Stimulated activated CD4-positive, alpha-beta T cell treated with anti-CD3 and anti-CD28 coated beads, Interleukin-4, amount 100 ng/mL, for 24 hours (primary cell): Measurements from ENCODE around the gene TMPRSS6.
A peak's percentile ranks its signal among the peaks of the same experiment; 100 is the strongest.

Source experiments
- DNase-seq: peaks from one replicate; pipeline ENCODE4 v3.0.0-alpha.2; 2020

The TMPRSS6 gene

DNA sequence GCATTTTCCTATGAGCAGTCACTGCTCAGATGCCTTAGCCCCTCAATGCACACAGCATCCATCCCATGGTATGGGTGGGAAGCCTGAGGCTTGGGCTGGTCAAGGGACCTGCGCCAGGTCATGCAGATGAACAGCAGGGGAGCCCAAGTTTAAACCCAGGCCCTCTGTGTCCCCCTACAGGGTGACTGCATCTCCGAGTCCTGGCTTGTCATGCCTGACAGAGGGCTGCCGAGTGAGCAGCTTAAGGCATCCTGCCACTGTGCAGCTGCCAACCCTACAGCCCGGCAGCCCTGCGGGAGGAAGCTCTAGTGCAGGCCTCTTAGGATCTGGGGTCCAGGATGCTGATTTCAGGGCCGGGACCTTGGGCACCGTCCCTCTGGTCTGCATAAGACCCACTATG, 30.2 kb upstream of the TMPRSS6 start:
- DNase-seq = no peak

DNA sequence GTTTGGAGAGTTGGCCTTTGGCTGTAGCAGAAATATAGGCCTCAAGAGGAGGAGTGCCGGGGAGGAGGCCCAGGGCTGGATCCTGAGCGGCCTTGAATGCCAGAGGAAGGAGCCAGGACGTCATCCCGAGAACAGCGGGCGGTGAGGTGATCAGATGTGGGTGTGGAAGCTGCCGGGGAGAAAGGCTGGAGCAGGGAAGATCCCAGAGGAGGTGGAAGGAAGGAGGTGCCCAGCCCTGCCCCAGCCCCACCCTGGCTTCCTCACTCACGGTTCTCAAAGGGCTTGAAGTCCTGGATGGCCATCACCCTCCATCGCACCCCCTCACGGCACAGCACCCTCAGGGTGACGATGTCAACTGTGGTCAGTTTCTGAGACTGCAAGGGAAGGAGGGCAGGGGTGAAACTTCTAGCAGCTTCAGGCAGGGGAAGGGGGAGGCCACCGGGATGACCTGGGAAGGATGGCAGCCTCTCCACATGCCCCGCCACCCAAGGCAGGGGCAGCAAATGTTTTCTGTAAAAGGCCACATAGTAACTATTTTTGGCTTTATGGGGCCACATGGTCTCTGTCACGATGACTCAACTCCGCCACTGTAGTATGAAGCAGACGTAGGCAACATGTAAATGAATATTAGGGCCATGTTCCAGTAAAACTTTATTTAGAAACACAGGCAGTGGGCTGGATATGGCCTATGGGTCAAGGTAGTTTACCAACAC, 29.5 kb upstream of the TMPRSS6 start:
- no peak for DNase-seq

DNA sequence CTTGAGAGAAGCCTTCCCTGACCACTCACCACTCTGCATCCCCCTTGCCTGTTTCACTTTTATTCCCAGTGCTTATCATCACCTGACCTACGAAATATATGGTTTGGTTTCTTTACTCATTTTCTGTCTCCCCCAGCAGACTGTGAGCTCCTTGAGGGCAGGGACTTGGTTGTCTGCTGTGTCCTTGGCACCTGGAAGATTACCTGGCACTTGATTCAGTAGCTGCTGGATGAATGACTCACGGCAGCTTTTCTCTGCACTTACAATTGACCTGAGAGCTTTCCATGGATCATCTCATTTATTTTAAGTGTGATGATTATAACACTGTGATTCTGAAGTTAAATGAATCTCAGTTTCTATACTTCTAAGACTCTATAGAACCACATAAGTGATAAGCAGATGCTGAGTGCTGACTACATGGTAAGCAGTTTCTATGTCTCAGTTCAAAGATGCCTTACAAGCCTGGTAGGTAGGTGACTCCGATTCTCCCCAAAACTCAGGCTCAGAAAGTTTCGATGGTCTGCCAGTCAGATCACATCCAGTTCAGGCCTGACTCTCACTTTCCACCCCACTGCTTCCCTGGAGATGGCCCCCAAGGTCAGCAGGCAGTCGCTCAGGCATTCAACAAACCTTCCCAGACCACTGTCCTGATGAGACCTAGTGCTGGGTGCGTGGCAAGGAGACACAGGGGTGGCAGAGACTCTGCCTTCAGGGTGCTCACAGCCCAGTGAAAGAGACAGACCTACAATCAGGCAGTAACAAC, 28.6 kb upstream of the TMPRSS6 start:
- peak; percentile 58 for DNase-seq

DNA sequence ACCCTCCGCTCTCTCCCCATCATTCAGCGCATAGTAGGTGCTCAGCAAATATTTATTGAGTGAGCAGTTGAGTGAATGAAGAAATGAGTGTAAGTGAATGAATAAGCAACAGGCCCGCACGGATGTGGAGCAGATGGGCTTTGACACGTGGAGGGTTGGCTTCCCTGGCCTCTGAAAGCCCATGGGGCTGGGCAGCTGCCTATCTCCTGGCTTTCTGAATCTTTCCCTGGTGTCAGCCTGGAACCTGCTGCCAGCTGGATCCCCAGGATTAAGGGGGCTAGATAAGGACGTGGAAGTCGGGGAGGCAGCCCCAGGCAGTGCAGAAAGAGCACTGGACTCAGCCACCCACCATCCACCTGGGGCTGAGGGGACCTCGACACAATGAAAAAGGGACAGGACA, 27.6 kb upstream of the TMPRSS6 start:
- DNase-seq = no peak

DNA sequence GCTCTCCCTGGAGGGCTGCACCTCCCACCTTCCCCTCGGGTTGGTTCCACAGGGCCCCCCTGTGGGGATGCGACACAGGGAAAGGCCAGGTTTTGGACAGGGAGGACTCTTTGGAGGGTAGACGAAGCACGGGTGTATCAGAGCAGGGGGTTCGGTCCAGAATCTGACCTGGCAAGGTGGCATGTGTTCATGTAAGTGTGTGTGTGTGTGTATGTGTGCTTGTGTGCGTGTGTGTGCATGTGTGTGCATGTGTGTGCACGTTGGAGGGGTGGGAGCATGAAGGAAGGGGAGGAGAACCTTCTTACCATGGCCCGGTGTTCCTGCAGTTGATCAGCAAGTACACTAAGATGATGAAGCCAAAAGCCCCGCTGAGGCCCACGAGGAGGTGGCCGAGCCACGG, 25.5 kb upstream of the TMPRSS6 start:
- no peak for DNase-seq

DNA sequence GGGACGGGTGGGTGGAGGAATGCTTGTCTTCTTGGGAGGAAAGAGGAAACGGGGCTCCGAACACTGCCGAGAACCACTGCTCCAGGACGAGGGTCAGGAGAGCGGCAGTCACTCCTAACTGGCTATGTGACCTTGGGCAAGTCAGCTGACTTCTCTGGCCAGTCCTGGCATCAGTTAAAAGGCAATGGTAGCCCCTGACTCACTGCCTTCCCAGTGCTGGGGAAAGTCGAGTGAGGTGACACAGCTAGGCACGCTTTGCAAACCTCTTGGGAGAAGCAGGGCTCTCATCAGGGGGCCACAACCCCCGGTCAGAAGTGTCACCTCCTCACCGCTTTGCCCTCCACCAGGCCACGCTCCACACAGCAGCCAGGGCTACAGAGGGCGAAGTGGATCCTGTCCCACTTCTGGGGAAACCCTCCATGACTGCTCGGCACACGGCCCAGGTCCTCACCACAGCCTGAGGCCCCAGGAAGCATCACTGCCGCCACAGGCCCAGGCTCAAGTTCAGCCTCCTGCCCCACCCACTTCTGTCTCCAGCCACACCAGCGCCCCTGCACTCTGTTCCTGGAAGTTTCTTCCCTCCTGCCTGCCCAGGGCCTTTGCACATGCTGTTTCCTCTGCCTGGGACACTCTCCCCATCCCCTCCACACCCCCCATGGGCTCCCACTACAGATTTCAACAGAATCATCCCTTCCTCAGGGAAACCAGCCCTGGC, 23.9 kb upstream of the TMPRSS6 start:
- DNase-seq = no peak

DNA sequence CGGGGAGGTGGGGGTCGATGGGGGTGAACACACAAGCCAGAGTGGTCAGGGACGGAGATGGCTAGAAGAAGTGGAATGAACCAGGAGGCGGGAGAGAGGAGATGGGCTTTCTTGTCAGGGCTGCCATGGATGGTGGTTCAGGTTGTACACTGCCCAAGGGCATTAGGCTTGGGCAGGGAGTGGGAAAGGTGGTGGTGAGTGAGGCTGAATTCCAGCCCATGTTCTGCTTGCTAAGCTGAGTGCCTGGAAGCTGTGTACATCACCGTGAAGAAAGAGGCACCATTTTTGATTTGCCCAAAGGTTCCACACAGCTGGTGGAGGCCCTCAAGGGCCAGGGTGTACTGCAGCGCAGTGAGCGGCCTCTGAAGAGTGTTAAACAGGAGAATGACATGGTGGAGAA, 23.3 kb upstream of the TMPRSS6 start:
- DNase-seq = no peak

DNA sequence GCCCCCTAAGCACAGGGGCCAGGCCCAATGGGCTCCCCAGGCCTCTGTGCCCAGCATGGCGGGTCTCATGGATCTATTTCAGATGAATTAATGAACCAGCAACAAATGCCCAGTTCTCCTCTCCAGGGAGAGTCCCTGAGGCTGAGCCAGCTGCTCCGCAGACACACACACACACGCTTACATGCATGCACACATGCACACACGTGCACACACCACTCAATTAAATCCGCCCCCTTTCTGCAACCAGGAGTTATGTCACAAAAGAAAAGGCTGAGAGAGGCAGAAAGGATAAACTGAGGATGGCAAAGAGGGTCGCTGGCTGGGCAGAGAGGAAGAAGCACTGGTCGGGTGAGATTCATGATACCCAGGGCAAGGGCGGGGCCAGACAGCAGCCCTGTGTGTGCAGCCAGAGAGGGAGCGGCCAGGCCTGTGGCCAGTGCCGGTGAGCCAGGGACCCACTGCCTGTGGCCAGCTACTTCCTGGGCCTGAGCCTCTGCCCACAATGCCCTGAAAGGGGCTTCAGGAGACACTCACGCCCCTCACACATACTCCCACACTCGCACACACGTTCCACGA, 20.4 kb upstream of the TMPRSS6 start:
- DNase-seq = no peak

DNA sequence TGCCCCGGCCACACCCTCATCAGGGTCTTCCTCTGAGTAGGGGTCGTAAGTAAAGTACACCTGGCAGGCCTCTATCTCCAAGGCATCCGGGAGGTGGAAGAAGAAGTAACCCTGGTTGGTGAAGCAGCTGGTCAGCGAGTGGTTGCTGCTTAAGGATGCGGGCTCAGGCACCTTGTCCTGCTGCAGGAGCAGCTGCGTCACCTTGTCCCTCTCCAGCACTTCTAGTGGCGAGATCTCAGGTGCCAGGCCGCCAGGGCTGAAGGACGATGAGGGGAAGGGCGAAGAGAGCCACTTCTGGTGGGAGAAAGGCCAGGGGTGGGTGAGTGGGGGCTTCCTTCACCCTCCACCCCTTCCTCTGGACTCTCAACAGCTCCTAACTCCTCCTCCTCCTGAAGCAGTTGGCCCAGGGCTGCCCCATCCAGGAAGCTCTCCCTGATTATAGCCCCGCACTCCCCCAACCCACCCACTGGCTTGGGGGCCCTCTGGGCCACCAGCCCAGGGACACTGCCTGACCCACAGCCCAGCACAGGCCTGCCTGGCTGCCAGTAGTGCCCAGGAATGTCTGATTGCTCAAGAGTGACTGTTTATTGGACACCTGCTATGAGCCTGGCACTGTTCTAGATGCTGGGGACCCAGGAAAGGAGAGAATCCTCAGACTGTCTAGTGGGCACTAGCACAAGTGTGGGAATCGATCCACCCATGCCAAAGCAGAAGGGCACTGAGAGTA, 19.2 kb upstream of the TMPRSS6 start:
- no peak for DNase-seq

DNA sequence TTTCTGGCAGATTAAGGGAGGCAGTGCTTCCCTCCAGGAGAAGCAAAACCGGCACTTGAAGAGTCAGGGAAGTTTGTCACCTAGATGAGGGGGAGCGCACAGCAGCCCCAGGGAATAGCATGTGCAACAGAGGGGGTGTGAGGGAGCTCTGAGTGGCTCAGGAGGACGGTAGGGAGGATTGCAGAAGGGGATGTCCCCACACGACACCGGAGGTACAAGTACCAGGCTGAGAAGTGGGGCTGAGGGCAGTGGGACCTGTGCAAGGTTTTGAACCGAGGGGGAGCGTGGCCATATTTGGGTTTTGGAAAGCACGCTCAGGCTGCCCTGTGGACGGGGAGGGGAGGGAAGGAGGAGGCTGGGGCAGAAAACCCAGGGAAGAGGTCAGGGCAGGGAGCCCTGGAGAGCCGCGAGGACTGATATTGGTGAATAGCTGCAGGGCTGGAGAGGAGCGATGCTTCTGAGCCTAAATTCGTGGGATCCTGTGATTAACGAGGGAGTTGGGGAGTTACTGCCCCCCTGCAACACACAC, 17.9 kb upstream of the TMPRSS6 start:
- DNase-seq = no peak

DNA sequence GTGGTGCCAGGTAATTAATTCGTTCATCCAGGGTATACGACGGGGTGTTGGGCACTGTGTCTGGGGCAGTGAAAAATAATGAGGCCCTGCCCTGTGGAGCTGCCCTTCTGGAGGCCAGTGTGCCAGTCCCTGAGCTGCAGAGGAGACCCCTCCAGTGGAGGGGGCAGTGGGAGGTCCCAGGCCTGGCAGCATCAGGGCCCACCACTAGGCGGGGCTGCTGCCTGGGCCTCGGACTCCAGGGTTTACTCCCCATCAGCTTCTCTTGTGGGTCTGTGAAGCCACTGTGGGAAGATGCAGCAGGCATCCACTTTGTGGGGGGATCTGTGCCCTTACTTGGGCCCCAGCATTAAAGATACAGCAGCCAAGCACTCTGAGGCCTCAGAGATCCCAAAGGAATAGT, 17.4 kb upstream of the TMPRSS6 start:
- no peak for DNase-seq

DNA sequence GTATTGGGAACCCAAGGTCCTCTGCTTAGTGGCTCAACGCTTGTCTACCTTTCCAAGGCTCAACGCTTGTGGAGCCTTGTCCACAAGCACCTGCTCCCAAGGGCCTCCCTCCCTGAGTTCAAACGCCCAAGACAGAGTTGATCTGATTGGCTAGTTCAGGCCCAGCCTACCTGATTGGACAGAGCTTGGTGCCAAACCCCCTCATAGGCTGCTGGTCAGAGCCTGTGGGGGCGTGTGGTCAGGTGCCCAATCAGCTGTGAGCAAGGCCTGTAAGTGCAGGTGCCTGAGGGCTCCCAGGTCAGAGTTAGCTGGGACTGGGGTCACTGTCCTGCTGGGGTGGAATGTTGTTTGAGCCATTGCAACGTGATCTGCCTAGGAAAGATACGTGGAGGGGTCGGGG, 16.9 kb upstream of the TMPRSS6 start:
- DNase-seq = no peak

DNA sequence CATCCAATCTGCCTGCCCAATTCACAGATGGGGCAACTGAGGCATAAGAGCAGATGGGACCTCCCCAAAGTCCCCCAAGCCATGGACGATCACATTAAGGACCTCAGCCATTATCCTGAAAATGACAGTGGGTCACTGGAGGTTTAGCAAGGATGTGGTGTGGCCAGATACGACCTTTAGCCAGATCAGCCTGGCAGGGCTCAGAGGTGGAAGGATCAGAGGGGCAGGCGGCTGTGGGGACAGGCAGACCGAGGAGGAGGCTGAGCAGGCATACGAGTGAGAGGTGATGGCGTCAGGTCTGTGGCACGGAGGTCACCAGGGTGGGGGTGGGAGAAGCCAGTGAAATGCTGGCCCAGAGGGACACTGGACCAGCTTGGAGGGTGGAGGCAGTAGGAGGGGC, 14.1 kb upstream of the TMPRSS6 start:
- no peak for DNase-seq

DNA sequence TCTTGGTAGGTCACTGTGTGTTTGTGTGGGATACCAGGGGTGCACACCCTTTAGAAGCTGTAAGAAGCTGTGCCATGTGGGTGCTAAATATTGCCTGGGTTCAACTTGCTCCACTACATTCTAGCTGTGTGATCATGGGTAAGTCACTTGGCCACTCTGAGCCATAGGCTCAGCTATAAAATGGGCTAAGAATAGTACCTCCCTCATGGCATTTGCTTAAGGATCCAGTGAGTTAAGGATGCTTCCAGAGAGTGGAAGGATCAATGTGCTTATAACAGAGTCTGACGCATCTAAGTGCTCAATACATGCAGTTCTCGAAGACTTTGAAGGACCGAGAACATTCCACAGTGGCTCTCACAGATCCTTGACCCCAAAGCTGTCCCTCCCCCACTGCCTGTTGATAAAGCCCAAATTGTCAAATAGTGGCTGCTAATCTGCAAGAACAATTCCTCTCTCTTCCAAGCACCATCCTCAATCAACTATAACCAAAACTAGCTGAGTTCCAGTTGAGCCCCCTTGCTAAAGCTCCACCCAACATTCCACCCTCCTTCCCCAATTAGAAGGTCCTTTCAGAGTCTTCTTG, 13.2 kb upstream of the TMPRSS6 start:
- no peak for DNase-seq

DNA sequence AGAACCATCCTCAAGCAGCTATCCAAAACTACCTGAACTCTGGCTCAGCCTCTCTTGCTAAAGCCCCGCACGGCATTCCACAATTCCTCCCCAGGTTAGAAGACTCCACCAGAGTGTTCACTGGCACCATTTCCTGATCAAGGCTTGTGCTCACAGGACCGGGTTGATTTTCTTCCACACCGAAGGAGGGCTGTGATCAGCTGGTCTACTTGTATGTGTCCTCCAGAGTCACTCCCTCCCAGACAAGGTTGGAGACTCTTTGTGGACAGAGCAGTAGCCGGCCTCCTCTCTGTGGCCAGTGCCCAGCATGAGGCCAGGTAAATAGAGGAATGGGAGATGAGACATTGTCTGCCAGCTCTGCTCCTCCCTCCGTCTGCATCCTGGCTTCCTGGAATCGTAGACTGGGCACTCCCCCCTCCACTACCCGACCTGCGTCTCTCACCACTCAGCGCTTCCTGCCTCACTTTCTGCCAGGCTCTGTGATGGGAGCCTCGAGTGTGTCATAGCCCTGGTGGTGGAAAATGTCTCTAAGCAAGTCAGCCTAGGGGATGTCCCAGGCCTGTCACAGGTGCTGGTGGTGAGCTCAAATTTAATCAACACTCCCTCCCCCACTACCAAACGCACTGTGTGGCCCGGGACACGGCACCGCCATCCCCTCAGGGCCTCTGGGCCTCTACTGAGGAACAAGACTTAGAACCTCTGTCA, 12.5 kb upstream of the TMPRSS6 start:
- DNase-seq = peak; percentile 95

DNA sequence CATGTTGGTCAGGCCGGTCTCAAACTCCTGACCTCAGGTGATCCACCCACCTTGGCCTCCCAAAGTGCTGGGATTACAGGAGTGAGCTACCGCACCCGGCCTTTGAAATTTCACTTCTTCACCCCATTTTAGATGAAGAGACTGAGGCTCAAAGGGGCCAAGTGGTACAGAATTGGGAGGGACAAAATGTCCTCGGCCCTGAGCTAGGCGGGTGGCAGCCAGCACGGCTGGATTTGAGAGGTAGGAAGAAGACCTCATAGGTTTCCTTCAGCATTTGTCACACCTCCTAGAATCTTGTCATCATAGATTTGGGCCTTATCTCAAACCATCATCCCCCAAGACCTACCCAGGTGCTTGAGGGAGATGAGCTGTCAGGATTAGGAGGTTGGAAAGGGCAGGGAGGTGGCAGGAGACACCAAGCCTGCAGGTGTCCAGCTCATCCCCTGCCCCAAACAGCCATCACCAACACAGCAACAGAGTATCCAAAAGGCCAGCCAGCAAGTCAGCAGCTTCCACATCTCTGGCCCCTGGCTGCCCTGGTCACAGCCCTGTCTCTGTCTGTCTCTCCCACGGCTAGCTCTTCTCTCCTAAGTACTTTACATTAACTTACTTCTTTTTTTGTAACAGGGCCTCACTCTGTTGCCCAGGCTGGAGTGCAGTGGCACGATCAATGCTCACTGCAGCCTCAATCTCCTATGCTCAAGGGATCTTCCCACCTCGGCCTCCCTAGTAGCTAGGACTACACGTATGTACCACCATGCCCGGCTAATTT, 11.2 kb upstream of the TMPRSS6 start:
- no peak for DNase-seq

DNA sequence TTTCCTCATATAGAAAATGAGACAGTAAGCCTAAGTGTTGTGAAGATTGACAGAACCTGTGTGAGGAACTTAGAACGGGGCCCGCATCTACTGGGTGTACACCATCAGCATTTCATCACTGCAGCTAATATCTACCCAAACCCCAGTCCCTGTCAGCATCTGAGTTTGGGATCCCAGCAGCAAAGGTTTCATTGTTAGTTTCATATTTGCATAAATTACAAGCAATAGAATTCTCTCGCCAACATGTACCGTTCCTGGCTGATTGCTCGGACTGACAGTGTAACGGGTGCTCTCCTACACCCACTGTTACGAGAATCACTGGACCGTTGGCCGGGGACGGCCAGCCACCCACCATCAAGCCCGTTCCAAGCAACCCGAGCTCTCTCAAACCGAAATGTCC, 10.4 kb upstream of the TMPRSS6 start:
- no peak for DNase-seq

DNA sequence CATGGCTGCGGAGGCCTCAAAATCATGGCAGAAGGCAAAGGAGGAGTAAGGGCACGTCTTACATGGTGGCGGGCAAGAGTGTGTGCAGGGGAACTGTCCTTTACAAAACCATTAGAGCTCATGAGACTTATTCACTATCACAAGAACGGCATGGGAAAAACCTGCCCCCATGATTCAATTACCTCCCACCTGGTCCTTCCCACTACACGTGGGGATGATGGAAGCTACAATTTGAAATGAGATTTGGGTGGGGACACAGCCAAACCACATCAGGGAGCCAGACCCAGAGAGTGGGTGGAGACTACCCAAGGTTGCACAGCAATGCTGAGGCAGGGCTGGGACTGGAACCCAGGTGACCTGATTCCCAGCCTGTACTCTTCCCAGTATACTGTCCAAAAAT, 8.6 kb upstream of the TMPRSS6 start:
- DNase-seq = no peak

DNA sequence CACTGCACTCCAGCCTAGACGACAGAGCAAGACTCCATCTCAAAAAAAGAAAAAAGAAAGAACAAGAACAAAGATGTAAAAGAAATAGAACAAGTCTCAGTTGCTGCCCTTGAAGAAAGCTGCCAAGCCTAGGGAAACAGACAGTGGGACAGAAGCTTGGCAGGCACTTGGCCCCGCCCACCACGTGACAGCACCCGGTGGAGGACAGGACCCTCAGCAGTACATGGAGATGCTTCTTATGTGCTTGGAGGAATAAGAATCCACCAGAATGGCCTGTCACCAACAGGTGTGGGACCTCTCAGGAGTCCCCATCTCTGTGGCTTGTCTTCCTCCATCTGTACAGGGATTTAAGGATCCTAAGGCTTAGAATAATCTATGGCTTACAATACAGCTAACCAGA, 7.6 kb upstream of the TMPRSS6 start:
- DNase-seq = no peak

DNA sequence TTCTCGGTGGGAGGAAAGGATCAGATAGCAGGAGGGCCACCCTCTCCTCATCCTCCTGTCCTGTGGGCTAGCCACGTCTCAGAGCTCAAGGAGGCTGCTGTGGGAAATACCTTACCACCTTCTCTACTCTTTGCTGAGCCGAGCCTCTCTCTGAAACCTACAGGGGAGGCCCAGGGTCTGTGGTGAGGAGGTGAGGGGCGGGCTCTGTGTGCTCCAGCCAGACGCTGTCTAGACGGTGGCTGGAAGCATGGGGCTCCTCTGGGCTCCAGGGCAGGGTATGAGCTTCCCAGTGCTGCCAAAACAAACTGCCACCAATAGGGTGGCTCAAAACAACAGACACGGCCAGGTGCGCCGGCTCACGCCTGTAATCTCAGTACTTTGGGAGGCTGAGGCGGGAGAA, 5.5 kb upstream of the TMPRSS6 start:
- DNase-seq = no peak

DNA sequence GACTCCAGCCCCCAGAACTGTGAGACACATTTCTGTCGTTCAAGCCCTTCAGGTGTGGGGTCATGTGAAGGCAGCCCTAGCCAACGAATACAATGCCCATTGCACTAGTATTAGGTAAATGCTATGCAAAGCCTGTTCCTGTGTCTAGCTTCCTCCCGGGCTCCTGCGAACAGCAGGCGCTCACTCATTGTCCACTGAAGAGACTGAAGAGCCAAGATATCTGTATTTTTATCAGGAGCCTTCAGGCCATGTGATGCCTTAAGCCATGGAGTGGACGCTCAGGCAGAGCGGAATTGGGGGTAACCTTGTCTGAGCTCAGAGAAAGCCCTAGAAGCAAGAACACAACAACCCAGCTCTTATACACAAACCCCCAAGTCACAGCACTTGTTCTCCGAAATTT, 4.2 kb upstream of the TMPRSS6 start:
- DNase-seq = no peak
